EL (cell line): ENCODE measurements around the gene MED26.

Experiments
- DNase-seq: peaks from one replicate; pipeline ENCODE4 v3.0.0-alpha.2; 2016

Gene MED26

GRCh38 chr19:16649734-16650133 lies 21.7 kb upstream of the MED26 start:
- no peak for DNase-seq

- no peak for DNase-seq
Observed at GRCh38 chr19:16645140-16645539, 17.1 kb upstream of the MED26 start.

GRCh38 chr19:16641695-16642094 lies 13.7 kb upstream of the MED26 start:
- no peak for DNase-seq

GRCh38 chr19:16640951-16641350 lies 12.9 kb upstream of the MED26 start:
- no peak for DNase-seq

GRCh38 chr19:16638666-16639065 lies 10.7 kb upstream of the MED26 start:
- no peak for DNase-seq

- no peak for DNase-seq
Observed at GRCh38 chr19:16637535-16637934, 9.5 kb upstream of the MED26 start.

GRCh38 chr19:16631465-16631864 lies 3.5 kb upstream of the MED26 start:
- DNase-seq, result no peak

- DNase-seq, result peak; percentile 31
Observed at GRCh38 chr19:16628984-16629691, 1.1 kb upstream of the MED26 start.

GRCh38 chr19:16627928-16628182 lies 149 bp downstream of the MED26 start:
- no peak for DNase-seq

GRCh38 chr19:16627193-16627927 lies 644 bp downstream of the MED26 start:
- peak; percentile 15 for DNase-seq

- no peak for DNase-seq
Observed at GRCh38 chr19:16626796-16627192, 1.2 kb downstream of the MED26 start.

- DNase-seq, result no peak
Observed at GRCh38 chr19:16625163-16625958, 2.6 kb downstream of the MED26 start.

- no peak for DNase-seq
Observed at GRCh38 chr19:16624236-16624635, 3.8 kb downstream of the MED26 start.

GRCh38 chr19:16623576-16623975 lies 4.4 kb downstream of the MED26 start:
- DNase-seq, result no peak

- no peak for DNase-seq
Observed at GRCh38 chr19:16623066-16623465, 4.9 kb downstream of the MED26 start.

GRCh38 chr19:16621165-16621800 lies 6.7 kb downstream of the MED26 start:
- DNase-seq, result no peak

GRCh38 chr19:16620584-16620983 lies 7.4 kb downstream of the MED26 start:
- DNase-seq, result no peak

GRCh38 chr19:16620018-16620417 lies 8.0 kb downstream of the MED26 start:
- DNase-seq, result no peak

GRCh38 chr19:16619457-16619856 lies 8.5 kb downstream of the MED26 start:
- no peak for DNase-seq

GRCh38 chr19:16618248-16618647 lies 9.8 kb downstream of the MED26 start:
- DNase-seq, result no peak

GRCh38 chr19:16615808-16616207 lies 12.2 kb downstream of the MED26 start:
- no peak for DNase-seq

GRCh38 chr19:16614941-16615340 lies 13.1 kb downstream of the MED26 start:
- no peak for DNase-seq

- DNase-seq, result no peak
Observed at GRCh38 chr19:16613841-16614240, 14.2 kb downstream of the MED26 start.

- DNase-seq, result no peak
Observed at GRCh38 chr19:16612636-16613035, 15.4 kb downstream of the MED26 start.
